ENCODE results near the gene HLA-DRB1. TPM values are rescaled to one million over a fixed set of nuclear protein-coding genes. Genes with fewer than 3 reads are reported as not detected.
A peak's percentile ranks its signal among the peaks of the same experiment; 100 is the strongest.
"Not testable (repeated sequence)": the region's sequence is repeated elsewhere in the genome, so short reads cannot be mapped to it uniquely, and the experiment has no call there.

HLA-DRB1 gene
- total and polyA plus RNA-seq, 10 donors: 158 to 779 (median 430) TPM

- no peaks in the 10 kb centered on the region for H3K9me3 ChIP-seq
- peak within 1 kb of the TSS in 6 of 8 donors; percentile 15 to 59 (median 35) for H3K4me3 ChIP-seq
- H3K27ac ChIP-seq: peak within 1 kb of the TSS in 7 of 8 donors; percentile 17 to 83 (median 70)
- 10 to 31% (median 24%) methylated on average over 7 of the region's 7 CpGs for WGBS, 5 donors
- TF ChIP-seq POLR2A (IDR thresholded peaks at IDR 0.05) (peak in 1 of 3 donors; percentile 88), POLR2AphosphoS5 (IDR thresholded peaks at IDR 0.05) (peak; percentile 12 to 81 (median 47)), CTCF (IDR thresholded peaks at IDR 0.05 in 8 of 11, conservative IDR thresholded peaks at IDR 0.05 in 3 of 11) (no peak)
- H3K4me1 ChIP-seq: peaks cover 0 to 47% (median 0%) of the 10 kb centered on the region in 6 donors
- DNase-seq: peak; percentile 77
- intact Hi-C loops (cut with DNase I; ENCODE audit: low total_unique reads): no loop called here
- no peaks in the 10 kb centered on the region for H3K27me3 ChIP-seq (replicated peaks in 1 of 7)
- H3K36me3 ChIP-seq: no peaks in the 10 kb centered on the region
Measured at GRCh38 chr6:32637219-32637880, 47.7 kb upstream of the HLA-DRB1 start, which contains the start of gene HLA-DQA1. HLA-DQA1 (plus strand) TSS chr6:32637406; CDS start chr6:32637459, 53 bp downstream.

DNA sequence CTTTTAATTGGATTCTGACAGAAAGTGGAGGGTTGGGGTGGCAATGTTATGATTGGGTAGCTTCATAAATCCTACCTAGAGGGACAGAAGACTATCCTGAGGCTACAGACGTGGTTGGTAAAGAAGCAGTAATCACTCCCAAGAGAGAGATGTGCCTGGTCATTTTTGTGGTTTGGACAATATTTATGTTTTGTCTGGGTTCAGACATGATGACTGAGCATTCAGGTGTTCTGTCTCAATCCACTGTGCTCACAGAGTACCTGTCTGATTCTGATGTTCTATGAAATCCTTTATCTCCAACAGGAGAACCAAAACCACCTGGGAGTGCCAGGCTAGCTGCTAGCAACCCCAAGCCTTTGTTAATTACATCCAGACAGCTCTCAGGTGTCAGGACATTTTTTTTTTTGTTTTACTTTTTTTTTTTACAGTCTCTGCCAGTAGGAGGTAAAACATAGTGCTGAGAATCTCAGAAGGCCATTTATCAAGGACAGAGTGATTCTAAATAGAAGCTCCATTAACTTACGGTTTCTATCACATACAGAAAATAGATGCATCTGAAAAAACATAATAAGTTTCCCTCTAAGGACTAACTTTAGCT, 46.0 kb upstream of the HLA-DRB1 start:
- no peaks in the 10 kb centered on the region for H3K36me3 ChIP-seq
- TF ChIP-seq POLR2AphosphoS5 (IDR thresholded peaks at IDR 0.05) (no peak), CTCF (IDR thresholded peaks at IDR 0.05 in 8 of 11, conservative IDR thresholded peaks at IDR 0.05 in 3 of 11) (no peak)
- H3K4me3 ChIP-seq: no peak overlapping the region
- H3K27me3 ChIP-seq (replicated peaks in 1 of 7): no peaks in the 10 kb centered on the region
- intact Hi-C loops (cut with DNase I; ENCODE audit: low total_unique reads): no loop called here
- H3K4me1 ChIP-seq: peaks cover 0 to 32% (median 0%) of the 10 kb centered on the region in 6 donors
- DNase-seq: no peak
- WGBS, 5 donors: 15 to 50% (median 36%) methylated on average over 2 of the region's 2 CpGs
- peak overlapping the region in 3 of 8 donors; percentile 51 to 83 (median 80) for H3K27ac ChIP-seq
- no peaks in the 10 kb centered on the region for H3K9me3 ChIP-seq

GRCh38 chr6:32629793-32630192, 40.1 kb upstream of the HLA-DRB1 start:
- WGBS, 5 donors: 65 to 100% (median 95%) methylated on average over 2 to 13 of the region's 13 CpGs
- Histone ChIP-seq H3K4me1 (peaks cover 0 to 26% (median 0%) of the 10 kb centered on the region in 6 donors), H3K27ac (peak overlapping the region in 1 of 8 donors; percentile 94)
- H3K9me3 ChIP-seq; intact Hi-C loops (cut with DNase I; ENCODE audit: low total_unique reads); H3K36me3 ChIP-seq; H3K27me3 ChIP-seq (replicated peaks in 1 of 7); DNase-seq; H3K4me3 ChIP-seq: not testable (repeated sequence)

GRCh38 chr6:32627831-32628230, 38.2 kb upstream of the HLA-DRB1 start:
- 21 to 54% (median 30%) methylated on average over 3 of the region's 3 CpGs for WGBS, 5 donors
- Histone ChIP-seq H3K36me3 (no peaks in the 10 kb centered on the region), H3K4me1 (peaks cover 0 to 24% (median 1%) of the 10 kb centered on the region in 6 donors), H3K27me3 (replicated peaks in 1 of 7) (no peaks in the 10 kb centered on the region), H3K9me3 (no peaks in the 10 kb centered on the region), H3K27ac (peak overlapping the region in 6 of 8 donors; percentile 4 to 94 (median 74)), H3K4me3 (peak overlapping the region in 1 of 8 donors; percentile 39)
- TF ChIP-seq CTCF (IDR thresholded peaks at IDR 0.05 in 8 of 11, conservative IDR thresholded peaks at IDR 0.05 in 3 of 11) (no peak), POLR2A (IDR thresholded peaks at IDR 0.05) (peak in 1 of 3 donors; percentile 80), POLR2AphosphoS5 (IDR thresholded peaks at IDR 0.05) (peak in 2 of 3 donors; percentile 22 to 84)
- intact Hi-C loops (cut with DNase I; ENCODE audit: low total_unique reads): no loop called here
- no peak for DNase-seq

Measured in spleen (tissue), 11 donors.